ENCODE results near the gene PCDHGA9.
A peak's percentile ranks its signal among the peaks of the same experiment; 100 is the strongest.
"Not testable (repeated sequence)": the region's sequence is repeated elsewhere in the genome, so short reads cannot be mapped to it uniquely, and the experiment has no call there.

PCDHGA9 gene

GRCh38 chr5:141414548-141415274 is 12.1 kb downstream of the PCDHGA9 start:
- DNase-seq: not testable (repeated sequence)

- not testable (repeated sequence) for DNase-seq
Measured at GRCh38 chr5:141415275-141415618, 12.7 kb downstream of the PCDHGA9 start.

- DNase-seq: peak; percentile 49
Measured at GRCh38 chr5:141417494-141418172, 15.1 kb downstream of the PCDHGA9 start, which contains the start of gene PCDHGB7. TSS of gene PCDHGB7 (plus strand) at chr5:141417677. CDS start at chr5:141417860, 183 bp downstream.

GRCh38 chr5:141419074-141419880 is 16.7 kb downstream of the PCDHGA9 start:
- no peak for DNase-seq

GRCh38 chr5:141420855-141421488 is 18.4 kb downstream of the PCDHGA9 start, which contains the start of gene PCDHGA11:
TSS of gene PCDHGA11 (plus strand) at chr5:141421051. CDS start at chr5:141421228, 177 bp downstream.
- peak; percentile 57 for DNase-seq

GRCh38 chr5:141421489-141421855 is 18.9 kb downstream of the PCDHGA9 start:
- DNase-seq: no peak

GRCh38 chr5:141422742-141423291 is 20.2 kb downstream of the PCDHGA9 start:
- no peak for DNase-seq

- no peak for DNase-seq
Measured at GRCh38 chr5:141427783-141428426, 25.3 kb downstream of the PCDHGA9 start.

GRCh38 chr5:141430332-141431113 is 27.9 kb downstream of the PCDHGA9 start, which contains the start of gene PCDHGA12:
TSS of gene PCDHGA12 (plus strand) at chr5:141430507. CDS start at chr5:141430760, 253 bp downstream.
- peak; percentile 12 for DNase-seq

- DNase-seq: no peak
Measured at GRCh38 chr5:141431286-141431685, 28.7 kb downstream of the PCDHGA9 start.

- not testable (repeated sequence) for DNase-seq
Measured at GRCh38 chr5:141432308-141432707, 29.7 kb downstream of the PCDHGA9 start.

GRCh38 chr5:141432726-141433125 is 30.1 kb downstream of the PCDHGA9 start:
- not testable (repeated sequence) for DNase-seq

- no peak for DNase-seq
Measured at GRCh38 chr5:141434006-141434405, 31.4 kb downstream of the PCDHGA9 start.

- no peak for DNase-seq
Measured at GRCh38 chr5:141437221-141437620, 34.6 kb downstream of the PCDHGA9 start.

- no peak for DNase-seq
Measured at GRCh38 chr5:141439411-141440141, 37.0 kb downstream of the PCDHGA9 start.

GRCh38 chr5:141440341-141440740 is 37.8 kb downstream of the PCDHGA9 start:
- no peak for DNase-seq

GRCh38 chr5:141441571-141442170 is 39.1 kb downstream of the PCDHGA9 start:
- no peak for DNase-seq
